ENCODE data around the gene TFDP2. TPM values are rescaled to one million over a fixed set of nuclear protein-coding genes. Genes with fewer than 3 reads are reported as not detected.

Gene TFDP2
- total and polyA plus RNA-seq, 2 of the 8 experiments (the other 6 are each of a cell fraction or from before 2014, with no cell fraction given), result 41.1 to 119 TPM

DNA sequence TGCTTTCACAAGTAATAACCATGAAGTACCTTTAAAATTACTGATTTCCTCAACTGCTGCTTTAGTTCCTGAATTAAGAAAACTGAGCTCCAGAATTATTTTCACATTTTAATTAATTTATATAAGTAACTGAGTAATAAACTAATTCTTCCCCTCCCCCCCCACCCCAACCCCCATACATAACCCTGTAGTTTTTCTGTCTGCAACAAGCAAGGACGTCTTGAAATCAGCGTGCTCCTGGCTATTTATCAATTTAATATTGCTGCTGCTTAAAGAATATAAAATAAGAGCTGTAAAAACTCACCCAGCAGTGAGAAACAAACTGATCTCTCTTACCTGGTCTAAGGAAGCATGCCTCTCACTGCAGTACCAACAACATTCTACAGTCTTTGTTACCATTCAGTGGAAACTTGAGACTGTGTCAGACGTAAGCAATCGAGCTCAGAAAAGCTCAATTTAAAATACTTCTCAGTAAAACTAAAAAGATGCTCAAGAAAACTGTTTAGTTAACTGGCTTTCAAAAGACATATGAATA, 121.0 kb downstream of the TFDP2 start:
- Histone ChIP-seq H3K4me3 (ENCODE audit: extremely low read depth in 1 of 4, insufficient read depth in 2 of 4, low read depth in 3 of 4, low read length in 4 of 4) (peak overlapping the region; percentile 62 to 93 (median 81)), H2BK15ac (ENCODE audit: low read length) (no peak overlapping the region), H3K4me2 (ENCODE audit: insufficient read depth in 1 of 2, low read depth in 2 of 2, low read length in 2 of 2) (peak overlapping the region; percentile 68 to 74; a peak in 3 of 4 replicates), H3K14ac (ENCODE audit: insufficient read length) (no peak overlapping the region), H3K18ac (ENCODE audit: extremely low read depth, low read length) (no peak overlapping the region; the same call in 1 of the 2 replicates), H4K8ac (ENCODE audit: extremely low read depth, insufficient read depth, low read length) (no peak overlapping the region), H3K23ac (ENCODE audit: insufficient read length) (no peak overlapping the region), H2BK12ac (ENCODE audit: low read depth, low read length) (no peak overlapping the region), H4K5ac (ENCODE audit: insufficient read length, low read depth, low read length) (peak overlapping the region; percentile 93), H3K36me3 (ENCODE audit: control insufficient read depth in 2 of 4, insufficient read depth in 4 of 4, low read length in 3 of 4) (peaks cover 0 to 10% (median 1%) of the 10 kb centered on the region in 4 experiments; a peak in 2 of 8 replicates), H3K9me3 (ENCODE audit: insufficient read depth in 2 of 2, low read depth in 1 of 2, low read length in 1 of 2) (no peaks in the 10 kb centered on the region), H3K23me2 (ENCODE audit: low read depth, low read length) (no peaks in the 10 kb centered on the region), H4K20me1 (replicated peaks in 1 of 2; ENCODE audit: control insufficient read depth in 1 of 2, insufficient read depth in 2 of 2, low read length in 2 of 2) (no peaks in the 10 kb centered on the region), H3K27me3 (replicated peaks in 1 of 4; ENCODE audit: control insufficient read depth in 3 of 4, extremely low read depth in 1 of 4, insufficient read depth in 3 of 4, low read length in 3 of 4) (no peaks in the 10 kb centered on the region), H2AK5ac (ENCODE audit: low read depth, low read length) (no peak overlapping the region), H4K91ac (replicated peaks; ENCODE audit: insufficient read length, low read length) (no peak overlapping the region), H2AFZ (ENCODE audit: low read length) (no peak overlapping the region), H3K27ac (ENCODE audit: low read depth, low read length) (no peak overlapping the region), H3K4ac (replicated peaks; ENCODE audit: insufficient read length, low read depth, low read length) (no peak overlapping the region), H2BK20ac (ENCODE audit: low read length) (no peak overlapping the region), H3K4me1 (replicated peaks in 1 of 4; ENCODE audit: control insufficient read depth in 3 of 4, insufficient read depth in 4 of 4, low read length in 3 of 4) (peaks cover 0 to 3% (median under 1%) of the 10 kb centered on the region in 4 experiments; a peak in 2 of 7 replicates), H2BK120ac (replicated peaks; ENCODE audit: low read depth, low read length) (no peak overlapping the region), H3K56ac (replicated peaks; ENCODE audit: insufficient read length, low read depth, low read length) (no peak overlapping the region), H3K79me2 (ENCODE audit: control insufficient read depth in 1 of 2, insufficient read depth in 2 of 2, low read length in 2 of 2) (peaks cover 0 to 49% of the 10 kb centered on the region in 2 experiments), H3K79me1 (ENCODE audit: low read depth, low read length) (no peaks in the 10 kb centered on the region), H2BK5ac (ENCODE audit: low read depth, low read length) (no peak overlapping the region), H3K9ac (replicated peaks in 1 of 4; ENCODE audit: extremely low read depth in 1 of 4, low read depth in 3 of 4, low read length in 3 of 4) (peak overlapping the region in 3 of 4 experiments; percentile 8 to 64 (median 47); a peak in 4 of 7 replicates)
- ChIA-PET POLR2A (ENCODE audit: partially characterized antibody) (interaction anchor here (1.0 to 1.4 kb wide), 5 partner anchors 10 to 252 kb away, joined by 3 to 6 read pairs (median 5); partner anchors contain the start of gene TFDP2), CTCF (ENCODE audit: partially characterized antibody) (interaction anchor here (0.7 to 1.4 kb wide), 3 partner anchors 30 to 93 kb away, joined by 3 read pairs; no protein-coding TSS in a partner anchor)
- no peak for DNase-seq (ENCODE audit: low read depth in 1 of 2, low spot score in 2 of 2)
- WGBS, 2 experiments (ENCODE audit: extremely low coverage in 1 of 2, insufficient coverage in 1 of 2, insufficient read length in 1 of 2, insufficient replicate concordance in 2 of 2, low coverage in 1 of 2, low lambda C conversion rate in 2 of 2, missing lambda C conversion rate in 1 of 2), result 5% methylated on average over 4 of the region's 4 CpGs; no CpG with 5 or more reads in 1 of the 2 experiments
- peak; percentile 100 for FAIRE-seq
- TF ChIP-seq SIN3A (conservative IDR thresholded peaks at IDR 0.05 in 1 of 2, IDR thresholded peaks at IDR 0.05 in 1 of 2; ENCODE audit: low read depth in 1 of 2, low read length in 2 of 2), result peak; percentile 76 to 85; a peak in 1 of 4 replicates
- TF ChIP-seq SP1 (IDR thresholded peaks at IDR 0.05; ENCODE audit: low read depth, low read length), result 0 out of 2 replicates have a peak, but pooled peaks have one; percentile 20
- TF ChIP-seq CHD2 (IDR thresholded peaks at IDR 0.05; ENCODE audit: low read length), result no peak
- TF ChIP-seq HDAC6 (IDR thresholded peaks at IDR 0.05; ENCODE audit: low read depth, low read length), result no peak
- TF ChIP-seq POLR2AphosphoS5 (IDR thresholded peaks at IDR 0.05; ENCODE audit: low read depth, low read length), result peak; percentile 78
- no peak for TF ChIP-seq ASH2L (IDR thresholded peaks at IDR 0.05; ENCODE audit: low read length)
- no peak for TF ChIP-seq CEBPB (IDR thresholded peaks at IDR 0.05; ENCODE audit: low read depth, low read length)
- no peak for TF ChIP-seq CREB1 (IDR thresholded peaks at IDR 0.05)
- peak; percentile 67 to 84; a peak in 2 of 3 replicates for TF ChIP-seq POLR2A (IDR thresholded peaks at IDR 0.05; ENCODE audit: control extremely low read depth in 1 of 2, low read depth in 2 of 2, low read length in 2 of 2)
- no peak for TF ChIP-seq POU5F1 (IDR thresholded peaks at IDR 0.05; ENCODE audit: low read depth, low read length)
- no peak for TF ChIP-seq EGR1 (IDR thresholded peaks at IDR 0.05; ENCODE audit: borderline replicate concordance, low read depth, low read length)
- peak; percentile 43 for TF ChIP-seq SAP30 (IDR thresholded peaks at IDR 0.05; ENCODE audit: insufficient read depth, insufficient replicate concordance, low read length)
- no peak for TF ChIP-seq ZNF274 (IDR thresholded peaks at IDR 0.05; ENCODE audit: borderline replicate concordance, extremely low read depth, low read length)
- no peak for TF ChIP-seq EP300 (IDR thresholded peaks at IDR 0.05; ENCODE audit: borderline replicate concordance in 1 of 2, low read depth in 2 of 2, low read length in 2 of 2)

Data from H1 (cell line).